A549 (cell line): ENCODE data around the gene PGM5. TPM values are rescaled to one million over a fixed set of nuclear protein-coding genes. Genes with fewer than 3 reads are reported as not detected.

Experiments used
- ATAC-seq, 2 experiments: fragments of 200-7000 bp in 1 of 2; fragments of >200 bp in 1 of 2; cut with Nextera tagmentation in 1 of 2; cut with Tn5 transposase in 1 of 2; 3 replicates each; pipeline versions ENCODE4 v1.8.0 to v1.9.1; 2018 to 2020; ENCODE audit warnings: mild to moderate bottlenecking in 1 of 2, moderate library complexity in 1 of 2
- CTCF ChIA-PET: fragments of 300-600 bp; sonication (Branson Sonifier 250); formaldehyde crosslinking; extraction: SDS; loops from one replicate; lab custom pipeline; 2021; ENCODE audit warnings: antibody characterized with exemption, inconsistent platforms; lab: Yijun Ruan, JAX
- POLR2A ChIA-PET: fragments of 350-600 bp; formaldehyde crosslinking; extraction: SDS; loops from one replicate; lab custom pipeline; 2021; ENCODE audit warnings: antibody characterized with exemption, inconsistent platforms; lab: Yijun Ruan, JAX
- DNase-seq, 2 experiments: peaks; one replicate each; pipeline versions ENCODE4 v3.0.0 to v3.0.0-alpha.2; 2011 to 2016; ENCODE audit warnings: low read depth in 1 of 2, low spot score in 1 of 2
- FAIRE-seq: peaks from 2 replicates; lab custom pipeline; 2011; peaks lifted over from hg19 to GRCh38; lab: Jason Lieb, UNC
- H3K27ac ChIP-seq, 2 experiments: fragments of >200 bp; sonication (Bioruptor Twin); formaldehyde crosslinking; 3 replicates each; pipeline ENCODE4 v1.5.1; 2016 to 2017
- H3K4me1 ChIP-seq: fragments of >200 bp; sonication (Bioruptor Twin); formaldehyde crosslinking; 3 replicates; pipeline ENCODE4 v1.6.1; 2016
- H3K4me2 ChIP-seq: fragments of >200 bp; sonication (Bioruptor Twin); formaldehyde crosslinking; 3 replicates; pipeline ENCODE4 v1.6.1; 2016
- H3K4me3 ChIP-seq: fragments of >200 bp; sonication (Bioruptor Twin); formaldehyde crosslinking; 3 replicates; pipeline ENCODE4 v1.5.1; 2016
- H3K9me3 ChIP-seq: fragments of >200 bp; sonication (Bioruptor Twin); formaldehyde crosslinking; 3 replicates; pipeline ENCODE4 v1.6.1; 2016
- BHLHE40 ChIP-seq: IDR thresholded peaks from 2 replicates; pipeline ENCODE4 v1.6.1; 2012; ENCODE audit warnings: low read depth, low read length, inconsistent platforms
- CBX2 ChIP-seq: fragments of 200-600 bp; sonication (generic); IDR thresholded peaks from 2 replicates; pipeline ENCODE4 v1.6.1; 2016; ENCODE audit warnings: low read depth, mild to moderate bottlenecking, borderline replicate concordance
- EHF ChIP-seq: fragments of 250-450 bp; sonication (Bioruptor Pico); IDR thresholded peaks from 2 replicates; pipeline ENCODE4 v1.5.0; 2020; ENCODE audit warnings: mild to moderate bottlenecking
- EHMT2 ChIP-seq: fragments of 200-600 bp; sonication (generic); IDR thresholded peaks from 2 replicates; pipeline ENCODE4 v1.6.1; 2016; ENCODE audit warnings: antibody characterized with exemption, low read depth, mild to moderate bottlenecking, moderate library complexity
- EP300 ChIP-seq, 2 experiments: fragments of >200 bp; sonication (Bioruptor Twin); formaldehyde crosslinking; IDR thresholded peaks; 2 replicates in 1 of 2; 3 replicates in 1 of 2; pipeline ENCODE4 v1.6.1; 2016 to 2017
- FOSB ChIP-seq: fragments of 250-450 bp; sonication (Bioruptor Pico); IDR thresholded peaks from 2 replicates; pipeline ENCODE4 v1.5.0; 2020; ENCODE audit warnings: mild to moderate bottlenecking, moderate library complexity
- FOSL2 ChIP-seq, 2 experiments: fragments of 450-650 bp in 1 of 2; fragments of >200 bp in 1 of 2; sonication (Bioruptor Twin) in 1 of 2; formaldehyde crosslinking; IDR thresholded peaks; 2 replicates each; pipeline versions ENCODE4 v1.5.0 to v1.6.1; 2016 to 2020; ENCODE audit warnings: mild to moderate bottlenecking in 1 of 2, moderate library complexity in 1 of 2
- FOXS1 ChIP-seq: fragments of 250-450 bp; sonication (Bioruptor Pico); IDR thresholded peaks from 2 replicates; pipeline ENCODE4 v1.5.0; 2020; ENCODE audit warnings: mild to moderate bottlenecking, moderate library complexity
- HDAC2 ChIP-seq: fragments of 200-600 bp; sonication (generic); IDR thresholded peaks from 2 replicates; pipeline ENCODE4 v1.6.1; 2016
- HES2 ChIP-seq: fragments of >200 bp; sonication (Bioruptor Twin); formaldehyde crosslinking; IDR thresholded peaks from 2 replicates; pipeline ENCODE4 v1.6.1; 2016
- HEYL ChIP-seq: fragments of 250-450 bp; sonication (Bioruptor Pico); IDR thresholded peaks from 2 replicates; pipeline ENCODE4 v1.8.0; 2021; ENCODE audit warnings: mild to moderate bottlenecking, moderate library complexity
- HMGXB4 ChIP-seq: fragments of 250-450 bp; sonication (Bioruptor Pico); IDR thresholded peaks from 2 replicates; pipeline ENCODE4 v1.5.0; 2021; ENCODE audit warnings: mild to moderate bottlenecking, moderate library complexity, borderline replicate concordance
- HOXA7 ChIP-seq: fragments of 250-450 bp; sonication (Bioruptor Pico); IDR thresholded peaks from 2 replicates; pipeline ENCODE4 v1.5.0; 2020; ENCODE audit warnings: mild to moderate bottlenecking, moderate library complexity
- HOXB13 ChIP-seq: fragments of 250-450 bp; sonication (Bioruptor Pico); IDR thresholded peaks from 2 replicates; pipeline ENCODE4 v1.5.0; 2020; ENCODE audit warnings: low read depth, mild to moderate bottlenecking, moderate library complexity
- MAX ChIP-seq: IDR thresholded peaks from 2 replicates; pipeline ENCODE4 v1.6.1; 2012
- MAZ ChIP-seq: fragments of 150-350 bp; IDR thresholded peaks from 2 replicates; pipeline ENCODE4 v1.6.1; 2014; ENCODE audit warnings: antibody characterized with exemption, low read depth, low read length, borderline replicate concordance
- MYC ChIP-seq: IDR thresholded peaks from 2 replicates; pipeline ENCODE4 v1.6.1; 2012; ENCODE audit warnings: mild to moderate bottlenecking, inconsistent platforms, low read length, improper control_type of control experiment, borderline replicate concordance
- NFE2L2 ChIP-seq: fragments of 150-350 bp; conservative IDR thresholded peaks from 2 replicates; pipeline ENCODE4 v1.6.1; 2014; ENCODE audit warnings: low read length
- PBX3 ChIP-seq: IDR thresholded peaks from 2 replicates; pipeline ENCODE4 v1.6.1; 2012
- PHF8 ChIP-seq: fragments of 200-600 bp; sonication (generic); IDR thresholded peaks from 2 replicates; pipeline ENCODE4 v1.6.1; 2016; ENCODE audit warnings: low read depth, mild to moderate bottlenecking, antibody characterized with exemption, moderate library complexity, borderline replicate concordance
- RAD21 ChIP-seq, 2 experiments: fragments of >200 bp in 1 of 2; sonication (Bioruptor Twin) in 1 of 2; formaldehyde crosslinking in 1 of 2; IDR thresholded peaks in 1 of 2; conservative IDR thresholded peaks in 1 of 2; 2 replicates in 1 of 2; 3 replicates in 1 of 2; pipeline ENCODE4 v1.6.1; 2012 to 2018; ENCODE audit warnings: inconsistent platforms in 1 of 2
- RNF2 ChIP-seq: fragments of 200-600 bp; sonication (generic); IDR thresholded peaks from 2 replicates; pipeline ENCODE4 v1.6.1; 2016; ENCODE audit warnings: low read depth, mild to moderate bottlenecking, antibody characterized with exemption, moderate library complexity, borderline replicate concordance
- TFCP2L1 ChIP-seq: fragments of 250-450 bp; sonication (Bioruptor Pico); IDR thresholded peaks from 2 replicates; pipeline ENCODE4 v1.5.0; 2021; ENCODE audit warnings: mild to moderate bottlenecking
- TP53 ChIP-seq: fragments of 250-450 bp; sonication (Bioruptor Pico); IDR thresholded peaks from 2 replicates; pipeline ENCODE4 v1.5.0; 2021; ENCODE audit warnings: mild to moderate bottlenecking, moderate library complexity
- USF2 ChIP-seq: fragments of 450-650 bp; IDR thresholded peaks from 2 replicates; pipeline ENCODE4 v1.6.1; 2014; ENCODE audit warnings: antibody characterized with exemption
- ZC3H11A ChIP-seq: fragments of 450-650 bp; IDR thresholded peaks from 2 replicates; pipeline ENCODE4 v1.6.1; 2014; ENCODE audit warnings: antibody characterized with exemption, mild to moderate bottlenecking
- ZSCAN20 ChIP-seq: fragments of 250-450 bp; sonication (Bioruptor Pico); IDR thresholded peaks from 2 replicates; pipeline ENCODE4 v1.8.0; 2022; ENCODE audit warnings: mild to moderate bottlenecking, moderate library complexity
- WGBS: methylation state at CpG from one replicate; pipeline ENCODE4 v1.1.6; 2017; ENCODE audit errors: missing lambda C conversion rate; 5-methylcytosine and 5-hydroxymethylcytosine counted together
- polyA plus RNA-seq, 4 experiments: library from polyadenylated mRNA; depleted of rRNA in 3 of 4; stranded (reverse); fragments of >200 nt; fragmentation: RNase III in 1 of 4; extraction: RNeasy Plus Mini Kit Qiagen cat#74134 plus additional on column Dnase treatment in 1 of 4; gene quantifications; 2 replicates in 3 of 4; 3 replicates in 1 of 4; pipeline ENCODE4 v1.2.3, GENCODE V29; 2011 to 2017

Gene PGM5
- polyA plus RNA-seq, 2 of the 4 experiments (the other 2 are of a cell fraction), result 0.18 TPM; not detected in 1

GRCh38 chr9:68551191-68551590 is 194.8 kb downstream of the PGM5 start:
- FAIRE-seq (no peak), ATAC-seq (no peak), DNase-seq (no peak)
- Histone ChIP-seq H3K27ac (no peak overlapping the region), H3K4me2 (no peak overlapping the region), H3K9me3 (no peaks in the 10 kb centered on the region), H3K4me3 (no peak overlapping the region), H3K4me1 (peaks cover 4% of the 10 kb centered on the region; the same call in 1 of the 3 replicates)
- ChIA-PET CTCF (interaction anchor here (0.7 kb wide), 1 partner anchor 33 kb away, joined by 3 read pairs; no protein-coding TSS in a partner anchor), POLR2A (no interaction called here)
- WGBS, result 33% methylated on average over 4 of the region's 4 CpGs
- TF ChIP-seq MAZ (no peak), HOXA7 (no peak), EHF (no peak), HES2 (no peak), HOXB13 (no peak), CBX2 (no peak), EP300 (IDR thresholded peaks at IDR 0.05) (no peak), MAX (no peak), FOXS1 (no peak), TFCP2L1 (CRISPR knock-in tag) (no peak), ZSCAN20 (no peak), BHLHE40 (no peak)

GRCh38 chr9:68552700-68553476 is 196.5 kb downstream of the PGM5 start:
- H3K4me1 ChIP-seq, result peaks cover 4% of the 10 kb centered on the region; the same call in 1 of the 3 replicates
- TF ChIP-seq FOSL2 (IDR thresholded peaks at IDR 0.05) (no peak), FOSL2 (CRISPR knock-in tag; IDR thresholded peaks at IDR 0.05) (peak; percentile 55), RAD21 (conservative IDR thresholded peaks at IDR 0.05 in 1 of 2, IDR thresholded peaks at IDR 0.05 in 1 of 2) (no peak), HES2 (no peak), MYC (no peak), FOSB (no peak), MAZ (no peak)
- TF ChIP-seq, all 56 proteins: peak for 1
- ATAC-seq (0 out of 6 replicates have a peak, but pooled peaks of 1 of the 2 experiments have one; percentile 47), DNase-seq (peak in 1 of 2 experiments; percentile 14), FAIRE-seq (no peak)
- no peak overlapping the region for H3K4me3 ChIP-seq
- no peak overlapping the region for H3K27ac ChIP-seq
- H3K4me2 ChIP-seq, result no peak overlapping the region
- POLR2A ChIA-PET, result no interaction called here
- H3K9me3 ChIP-seq, result no peaks in the 10 kb centered on the region
- CTCF ChIA-PET, result interaction anchor here (0.9 kb wide), 1 partner anchor 15 kb away, joined by 3 read pairs; no protein-coding TSS in a partner anchor
- 4% methylated on average over 3 of the region's 3 CpGs for WGBS

- no peak for ATAC-seq
- CTCF ChIA-PET, result interaction anchor here (0.8 to 1.4 kb wide), 3 partner anchors 18 to 48 kb away, joined by 3 read pairs; no protein-coding TSS in a partner anchor
- POLR2A ChIA-PET, result no interaction called here
These were observed 199.2 kb downstream of the PGM5 start for GRCh38 chr9:68555437-68556150.

More at GRCh38 chr9:68555437-68556150, 199.2 kb downstream of the PGM5 start:
- DNase-seq, result no peak
- WGBS, result 9% methylated on average over 1 of the region's 1 CpG
- peaks cover 4% of the 10 kb centered on the region; the same call in 1 of the 3 replicates for H3K4me1 ChIP-seq
- no peak overlapping the region for H3K27ac ChIP-seq
- no peaks in the 10 kb centered on the region for H3K9me3 ChIP-seq
- no peak overlapping the region for H3K4me3 ChIP-seq
- TF ChIP-seq MAZ (no peak), HDAC2 (no peak), FOXS1 (no peak), HOXB13 (no peak), ZC3H11A (no peak), HOXA7 (no peak), PBX3 (no peak), RNF2 (no peak), PHF8 (no peak), HMGXB4 (CRISPR knock-in tag) (no peak), NFE2L2 (no peak), EHMT2 (no peak), HEYL (CRISPR knock-in tag) (no peak), ZSCAN20 (no peak), USF2 (no peak), TP53 (CRISPR knock-in tag) (no peak)
- FAIRE-seq, result no peak
- no peak overlapping the region for H3K4me2 ChIP-seq
